H1 (cell line): ENCODE data around the gene NMNAT3. TPM values are rescaled to one million over a fixed set of nuclear protein-coding genes. Genes with fewer than 3 reads are reported as not detected.

ENCODE experiments used
- CTCF ChIA-PET: fragments of 300-600 bp; sonication (Branson Sonifier 250); formaldehyde crosslinking; loops from one replicate; lab custom pipeline; 2021; ENCODE audit not compliant: partially characterized antibody; lab: Charles Lee
- POLR2A ChIA-PET: fragments of 300-600 bp; sonication (Branson Sonifier 250); formaldehyde crosslinking; loops from one replicate; lab custom pipeline; 2021; ENCODE audit warnings: inconsistent platforms; ENCODE audit not compliant: partially characterized antibody; lab: Charles Lee
- DNase-seq, 2 experiments: peaks; one replicate each; pipeline versions ENCODE4 v3.0.0 to v3.0.0-alpha.2; 2010 to 2022; ENCODE audit warnings: low spot score in 2 of 2, low read depth in 1 of 2, mixed read lengths in 1 of 2
- FAIRE-seq: peaks from 2 replicates; lab custom pipeline; 2011; peaks lifted over from hg19 to GRCh38; lab: Jason Lieb, UNC
- H2AFZ ChIP-seq: 2 replicates; pipeline ENCODE4 v1.8.1; 2012; ENCODE audit warnings: low read length, inconsistent platforms
- H2AK5ac ChIP-seq: 2 replicates; pipeline ENCODE4 v1.6.1; 2013; ENCODE audit warnings: low read depth, low read length
- H2BK120ac ChIP-seq: replicated peaks from 2 replicates; pipeline ENCODE3; 2013; ENCODE audit warnings: low read depth, low read length, inconsistent platforms
- H2BK12ac ChIP-seq: 2 replicates; pipeline ENCODE4 v1.6.1; 2013; ENCODE audit warnings: low read depth, low read length
- H2BK15ac ChIP-seq: 2 replicates; pipeline ENCODE4 v1.6.1; 2013; ENCODE audit warnings: low read length
- H2BK20ac ChIP-seq: 2 replicates; pipeline ENCODE4 v1.6.1; 2013; ENCODE audit warnings: low read length
- H2BK5ac ChIP-seq: 2 replicates; pipeline ENCODE4 v1.6.1; 2013; ENCODE audit warnings: low read depth, low read length
- H3K14ac ChIP-seq: 2 replicates; pipeline ENCODE4 v1.6.1; 2013; ENCODE audit warnings: inconsistent platforms; ENCODE audit not compliant: insufficient read length
- H3K18ac ChIP-seq: 2 replicates; pipeline ENCODE4 v1.6.1; 2013; ENCODE audit warnings: low read length; ENCODE audit errors: extremely low read depth
- H3K23ac ChIP-seq: 2 replicates; pipeline ENCODE4 v1.6.1; 2013; ENCODE audit warnings: inconsistent platforms; ENCODE audit not compliant: insufficient read length
- H3K23me2 ChIP-seq: 2 replicates; pipeline ENCODE4 v1.6.1; 2013; ENCODE audit warnings: low read depth, low read length
- H3K27ac ChIP-seq: 2 replicates; pipeline ENCODE4 v1.6.1; 2011; ENCODE audit warnings: low read depth, low read length, inconsistent platforms
- H3K27me3 ChIP-seq, 4 experiments: replicated peaks in 1 of 4; 1 replicate in 1 of 4; 2 replicates in 3 of 4; pipeline versions ENCODE4 v1.6.1 to v1.8.1; 2011 to 2013; ENCODE audit warnings: low read length in 3 of 4, mild to moderate bottlenecking in 3 of 4, inconsistent platforms in 2 of 4, mixed read lengths in 2 of 4, moderate library complexity in 1 of 4; ENCODE audit not compliant: control insufficient read depth in 3 of 4, insufficient read depth in 3 of 4; ENCODE audit errors: extremely low read depth in 1 of 4
- H3K36me3 ChIP-seq, 4 experiments: 2 replicates each; pipeline versions ENCODE4 v1.6.1 to v1.8.1; 2011 to 2013; ENCODE audit warnings: mild to moderate bottlenecking in 4 of 4, low read length in 3 of 4, moderate library complexity in 2 of 4, control low read depth in 1 of 4, inconsistent platforms in 1 of 4; ENCODE audit not compliant: insufficient read depth in 4 of 4, control insufficient read depth in 2 of 4
- H3K4ac ChIP-seq: replicated peaks from 2 replicates; pipeline ENCODE3; 2013; ENCODE audit warnings: low read length, low read depth, mixed read lengths, inconsistent platforms; ENCODE audit not compliant: insufficient read length
- H3K4me1 ChIP-seq, 4 experiments: replicated peaks in 1 of 4; 1 replicate in 1 of 4; 2 replicates in 3 of 4; pipeline versions ENCODE4 v1.6.1 to v1.8.1; 2011 to 2013; ENCODE audit warnings: low read length in 3 of 4, inconsistent platforms in 2 of 4, mixed read lengths in 1 of 4; ENCODE audit not compliant: insufficient read depth in 4 of 4, control insufficient read depth in 3 of 4
- H3K4me2 ChIP-seq, 2 experiments: 2 replicates each; pipeline versions ENCODE4 v1.6.1 to v1.8.1; 2011 to 2013; ENCODE audit warnings: low read depth in 2 of 2, low read length in 2 of 2, control low read depth in 1 of 2, inconsistent platforms in 1 of 2, mild to moderate bottlenecking in 1 of 2; ENCODE audit not compliant: insufficient read depth in 1 of 2
- H3K4me3 ChIP-seq, 4 experiments: fragments of 200-600, 300-600 bp in 1 of 4; sonication (generic), shearing (Covaris generic), sonication (Bioruptor Twin) in 1 of 4; 2 replicates each; pipeline versions ENCODE4 v1.5.1 to v1.8.1; 2011 to 2016; ENCODE audit warnings: low read length in 4 of 4, low read depth in 3 of 4, control low read depth in 2 of 4, inconsistent platforms in 2 of 4, mild to moderate bottlenecking in 2 of 4, mixed read lengths in 1 of 4, moderate library complexity in 1 of 4; ENCODE audit not compliant: insufficient read depth in 2 of 4; ENCODE audit errors: extremely low read depth in 1 of 4
- H3K56ac ChIP-seq: replicated peaks from 2 replicates; pipeline ENCODE3; 2013; ENCODE audit warnings: low read depth, mild to moderate bottlenecking, mixed read lengths, low read length, inconsistent platforms; ENCODE audit not compliant: insufficient read length
- H3K79me1 ChIP-seq: 2 replicates; pipeline ENCODE4 v1.6.1; 2013; ENCODE audit warnings: low read depth, low read length, control low read depth
- H3K79me2 ChIP-seq, 2 experiments: 2 replicates each; pipeline versions ENCODE4 v1.6.1 to v1.8.1; 2012 to 2013; ENCODE audit warnings: low read length in 2 of 2, mild to moderate bottlenecking in 2 of 2, inconsistent platforms in 1 of 2; ENCODE audit not compliant: insufficient read depth in 2 of 2, control insufficient read depth in 1 of 2
- H3K9ac ChIP-seq, 4 experiments: replicated peaks in 1 of 4; 1 replicate in 1 of 4; 2 replicates in 3 of 4; pipeline versions ENCODE4 v1.6.1 to v1.8.1; 2011 to 2013; ENCODE audit warnings: low read depth in 3 of 4, low read length in 3 of 4, control low read depth in 2 of 4, mild to moderate bottlenecking in 2 of 4, moderate library complexity in 2 of 4, inconsistent platforms in 1 of 4; ENCODE audit errors: extremely low read depth in 1 of 4
- H3K9me3 ChIP-seq, 2 experiments: 2 replicates each; pipeline versions ENCODE4 v1.6.1 to v1.8.1; 2012 to 2013; ENCODE audit warnings: mild to moderate bottlenecking in 2 of 2, moderate library complexity in 2 of 2, control low read depth in 1 of 2, inconsistent platforms in 1 of 2, low read depth in 1 of 2, low read length in 1 of 2, mixed read lengths in 1 of 2; ENCODE audit not compliant: insufficient read depth in 2 of 2
- H4K20me1 ChIP-seq, 2 experiments: replicated peaks in 1 of 2; 2 replicates each; pipeline versions ENCODE3 to v1.8.1; 2011 to 2013; ENCODE audit warnings: inconsistent platforms in 2 of 2, low read length in 2 of 2, mild to moderate bottlenecking in 1 of 2; ENCODE audit not compliant: insufficient read depth in 2 of 2, control insufficient read depth in 1 of 2
- H4K5ac ChIP-seq: 2 replicates; pipeline ENCODE4 v1.6.1; 2013; ENCODE audit warnings: low read length, low read depth, mixed read lengths, inconsistent platforms; ENCODE audit not compliant: insufficient read length
- H4K8ac ChIP-seq: 2 replicates; pipeline ENCODE4 v1.8.0; 2013; ENCODE audit warnings: mild to moderate bottlenecking, moderate library complexity, low read length, inconsistent platforms; ENCODE audit not compliant: insufficient read depth; ENCODE audit errors: extremely low read depth
- H4K91ac ChIP-seq: replicated peaks from 2 replicates; pipeline ENCODE3; 2013; ENCODE audit warnings: low read length, mixed read lengths, inconsistent platforms; ENCODE audit not compliant: insufficient read length
- EP300 ChIP-seq, 2 experiments: IDR thresholded peaks; 1 replicate in 1 of 2; 2 replicates in 1 of 2; pipeline ENCODE4 v1.6.1; 2011 to 2012; ENCODE audit warnings: low read depth in 2 of 2, low read length in 2 of 2, mild to moderate bottlenecking in 2 of 2, borderline replicate concordance in 1 of 2, inconsistent platforms in 1 of 2, moderate library complexity in 1 of 2
- HDAC2 ChIP-seq, 2 experiments: fragments of 300-600 bp in 1 of 2; sonication (generic) in 1 of 2; IDR thresholded peaks; 2 replicates each; pipeline ENCODE4 v1.6.1; 2011 to 2012; ENCODE audit warnings: low read depth in 2 of 2, low read length in 2 of 2, mild to moderate bottlenecking in 2 of 2, moderate library complexity in 2 of 2, borderline replicate concordance in 1 of 2, inconsistent platforms in 1 of 2
- KDM5A ChIP-seq: fragments of 200-600 bp; IDR thresholded peaks from 2 replicates; pipeline ENCODE4 v1.7.1; 2012; ENCODE audit warnings: mild to moderate bottlenecking, low read length, inconsistent platforms, mixed read lengths
- NANOG ChIP-seq: IDR thresholded peaks from 2 replicates; pipeline ENCODE4 v1.6.1; 2011; ENCODE audit warnings: low read length, low read depth, mild to moderate bottlenecking, inconsistent platforms; ENCODE audit not compliant: insufficient read depth, poor library complexity, severe bottlenecking
- POU5F1 ChIP-seq: IDR thresholded peaks from 2 replicates; pipeline ENCODE4 v1.6.1; 2011; ENCODE audit warnings: low read depth, mild to moderate bottlenecking, low read length, moderate library complexity
- RNF2 ChIP-seq: fragments of 200-900, 300-1000 bp; sonication (generic); IDR thresholded peaks from 2 replicates; pipeline ENCODE4 v1.7.1; 2016; ENCODE audit warnings: borderline replicate concordance, low read depth, mild to moderate bottlenecking, antibody characterized with exemption, low read length; ENCODE audit not compliant: poor library complexity, severe bottlenecking; ENCODE audit errors: missing control alignments
- SIN3A ChIP-seq, 2 experiments: IDR thresholded peaks in 1 of 2; conservative IDR thresholded peaks in 1 of 2; 2 replicates each; pipeline ENCODE4 v1.6.1; 2011 to 2012; ENCODE audit warnings: low read length in 2 of 2, improper control_type of control experiment in 1 of 2, low read depth in 1 of 2, mild to moderate bottlenecking in 1 of 2
- WGBS, 2 experiments: shearing (Covaris generic) in 1 of 2; methylation state at CpG; one replicate each; pipeline versions ENCODE4 v1.1.6 to v1.1.7; 2013 to 2015; ENCODE audit warnings: low lambda C conversion rate in 2 of 2, mixed read lengths in 2 of 2, inconsistent platforms in 1 of 2, low coverage in 1 of 2, missing lambda C conversion rate in 1 of 2; ENCODE audit not compliant: insufficient replicate concordance in 2 of 2, insufficient coverage in 1 of 2, insufficient read length in 1 of 2; ENCODE audit errors: extremely low coverage in 1 of 2, missing lambda C conversion rate in 1 of 2; 5-methylcytosine and 5-hydroxymethylcytosine counted together
- polyA plus RNA-seq, 7 experiments: library from polyadenylated mRNA; depleted of rRNA in 3 of 7; stranded (reverse) in 5 of 7; unstranded in 2 of 7; fragments of >200 nt in 5 of 7; fragments of 200-250 nt in 2 of 7; gene quantifications; 1 replicate in 5 of 7; 2 replicates in 1 of 7; 4 replicates in 1 of 7; pipeline versions ENCODE4 v1.2.1 to v1.2.3, GENCODE V29; 2011 to 2013; ENCODE audit warnings: missing spikeins in 2 of 7, mixed read lengths in 2 of 7
- total RNA-seq: library from RNA; stranded (reverse); fragmentation: NEBNext Ultra II Directional; extraction: Animal tissue kit (Norgen Biotek cat#: 25700); gene quantifications from 2 replicates; pipeline ENCODE4 v1.2.1, GENCODE V29; 2021

The NMNAT3 gene
- total and polyA plus RNA-seq, 2 of the 8 experiments (the other 6 are each of a cell fraction or from before 2014, with no cell fraction given) = 4.2 to 4.3 TPM

GRCh38 chr3:139715166-139715565, 37.4 kb upstream of the NMNAT3 start:
- no peak overlapping the region for H3K27ac ChIP-seq
- no peak overlapping the region for H2BK15ac ChIP-seq
- POLR2A ChIA-PET = no interaction called here
- no peak overlapping the region for H3K4ac ChIP-seq
- no peak overlapping the region for H3K4me3 ChIP-seq
- no peak overlapping the region for H2AFZ ChIP-seq
- no peak overlapping the region for H2BK12ac ChIP-seq
- no peak overlapping the region for H3K9ac ChIP-seq
- no peak overlapping the region for H3K14ac ChIP-seq
- 0 out of 2 replicates have a peak overlapping the region, but pooled peaks have one; percentile 3 for H4K8ac ChIP-seq
- no peak overlapping the region for H4K91ac ChIP-seq
- no peak overlapping the region for H3K56ac ChIP-seq
- no peaks in the 10 kb centered on the region for H3K79me1 ChIP-seq
- no peak overlapping the region for H3K18ac ChIP-seq
- H2BK5ac ChIP-seq = no peak overlapping the region
- DNase-seq (no peak), FAIRE-seq (no peak)
- no peaks in the 10 kb centered on the region for H3K36me3 ChIP-seq
- H3K4me1 ChIP-seq = peaks cover 0 to under 1% (median 0%) of the 10 kb centered on the region in 4 experiments; a peak in 1 of 7 replicates
- CTCF ChIA-PET = interaction anchor here (0.7 to 2.1 kb wide), 6 partner anchors 9 to 218 kb away, joined by 3 to 10 read pairs (median 3); no protein-coding TSS in a partner anchor
- H3K27me3 ChIP-seq = no peaks in the 10 kb centered on the region
- H4K5ac ChIP-seq = no peak overlapping the region
- H4K20me1 ChIP-seq = no peaks in the 10 kb centered on the region
- H3K9me3 ChIP-seq = no peaks in the 10 kb centered on the region
- no peaks in the 10 kb centered on the region for H3K79me2 ChIP-seq
- no peak for TF ChIP-seq EP300 (IDR thresholded peaks at IDR 0.05; ENCODE audit: borderline replicate concordance in 1 of 2, low read depth in 2 of 2, low read length in 2 of 2)
- TF ChIP-seq NANOG = no peak
- TF ChIP-seq HDAC2 (IDR thresholded peaks at IDR 0.05; ENCODE audit: borderline replicate concordance in 1 of 2, low read depth in 2 of 2, low read length in 2 of 2) = no peak
- no peak for TF ChIP-seq POU5F1
- TF ChIP-seq RNF2 = no peak
- no peak for TF ChIP-seq KDM5A
- TF ChIP-seq SIN3A (conservative IDR thresholded peaks at IDR 0.05 in 1 of 2, IDR thresholded peaks at IDR 0.05 in 1 of 2; ENCODE audit: low read depth in 1 of 2, low read length in 2 of 2) = no peak
- H2BK20ac ChIP-seq = no peak overlapping the region
- no peak overlapping the region for H3K23ac ChIP-seq
- no peak overlapping the region for H3K4me2 ChIP-seq
- H2BK120ac ChIP-seq = no peak overlapping the region
- H3K23me2 ChIP-seq = no peaks in the 10 kb centered on the region
- H2AK5ac ChIP-seq = no peak overlapping the region
- WGBS, 2 experiments = 83% methylated on average over 2 of the region's 2 CpGs; no CpG with 5 or more reads in 1 of the 2 experiments
